NCI-H82 treated with DMSO at 0.1 percent for 48 hours (cell line): ENCODE results near the gene ADSL.
"Not testable (repeated sequence)": the region's sequence is repeated elsewhere in the genome, so short reads cannot be mapped to it uniquely, and the experiment has no call there.

Experiments used
- DNase-seq: peaks from one replicate; lab custom pipeline; 2025; ENCODE audit not compliant: unreplicated experiment; lab: John Stamatoyannopoulos, UW

Gene ADSL

DNA sequence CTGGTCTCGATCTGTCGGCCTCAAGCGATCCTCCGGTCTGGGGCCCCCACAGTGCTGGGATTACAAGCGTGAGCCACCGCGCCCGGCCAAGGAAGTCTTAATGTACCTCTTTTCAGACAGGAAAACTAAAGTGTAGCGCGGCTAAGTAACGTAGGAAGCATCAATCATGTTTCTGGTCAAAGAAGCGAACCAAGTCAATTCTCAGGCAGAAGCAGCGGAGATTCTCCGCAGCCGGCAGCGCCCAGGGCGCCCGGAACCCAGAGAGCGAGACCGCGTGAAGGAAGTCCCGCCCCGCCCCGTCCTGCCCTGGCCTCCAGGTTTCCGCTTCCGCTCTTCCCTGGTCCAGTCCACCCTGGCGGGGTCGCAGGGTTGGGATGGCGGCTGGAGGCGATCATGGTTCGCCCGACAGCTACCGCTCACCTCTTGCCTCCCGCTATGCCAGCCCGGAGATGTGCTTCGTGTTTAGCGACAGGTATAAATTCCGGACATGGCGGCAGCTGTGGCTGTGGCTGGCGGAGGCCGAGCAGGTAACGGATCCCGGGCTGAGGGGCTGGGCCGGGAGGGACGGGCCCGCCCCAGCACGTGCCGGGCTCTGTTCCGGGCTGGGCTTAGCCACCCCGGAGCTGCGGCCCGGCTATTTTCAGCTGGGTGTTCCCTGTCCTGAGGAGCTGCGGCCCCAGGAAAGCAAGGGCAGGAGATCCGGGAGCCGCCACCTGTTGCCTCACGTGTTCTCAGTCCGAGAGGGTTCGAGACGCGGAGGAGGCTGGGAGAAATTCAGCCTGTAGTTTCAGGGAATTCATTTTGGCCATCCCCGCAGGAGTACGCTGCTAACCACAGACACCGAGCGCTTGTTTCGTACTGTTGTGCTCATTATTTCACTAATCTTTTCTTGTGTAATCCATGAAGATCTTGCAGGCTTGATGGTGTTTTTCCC, at the start of gene ADSL:
Gene ADSL, plus strand, starts transcription at position 316 of the 934 bp plus-strand sequence. Its CDS starts 59 bp downstream, at position 375.
- DNase-seq = peak; percentile 63

DNA sequence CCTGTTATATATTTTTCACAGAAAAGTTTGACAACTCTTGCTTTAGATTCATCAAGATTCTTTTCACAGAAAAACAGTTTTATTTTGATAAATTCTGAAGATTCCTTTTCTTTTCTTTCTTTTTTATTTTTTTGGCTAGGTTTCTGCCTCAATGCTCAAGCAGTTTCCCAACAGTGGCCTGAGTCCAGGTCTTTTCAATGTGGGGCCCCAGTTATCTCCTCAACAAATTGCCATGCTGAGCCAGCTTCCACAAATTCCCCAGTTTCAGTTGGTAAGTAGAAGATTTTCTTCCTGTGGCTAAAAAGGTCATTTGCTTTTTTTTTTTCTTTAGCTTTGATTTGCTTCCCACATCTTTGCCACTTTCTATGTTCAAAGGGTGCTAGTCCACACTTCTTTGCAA, 46.0 kb upstream of the ADSL start:
- DNase-seq = no peak

DNA sequence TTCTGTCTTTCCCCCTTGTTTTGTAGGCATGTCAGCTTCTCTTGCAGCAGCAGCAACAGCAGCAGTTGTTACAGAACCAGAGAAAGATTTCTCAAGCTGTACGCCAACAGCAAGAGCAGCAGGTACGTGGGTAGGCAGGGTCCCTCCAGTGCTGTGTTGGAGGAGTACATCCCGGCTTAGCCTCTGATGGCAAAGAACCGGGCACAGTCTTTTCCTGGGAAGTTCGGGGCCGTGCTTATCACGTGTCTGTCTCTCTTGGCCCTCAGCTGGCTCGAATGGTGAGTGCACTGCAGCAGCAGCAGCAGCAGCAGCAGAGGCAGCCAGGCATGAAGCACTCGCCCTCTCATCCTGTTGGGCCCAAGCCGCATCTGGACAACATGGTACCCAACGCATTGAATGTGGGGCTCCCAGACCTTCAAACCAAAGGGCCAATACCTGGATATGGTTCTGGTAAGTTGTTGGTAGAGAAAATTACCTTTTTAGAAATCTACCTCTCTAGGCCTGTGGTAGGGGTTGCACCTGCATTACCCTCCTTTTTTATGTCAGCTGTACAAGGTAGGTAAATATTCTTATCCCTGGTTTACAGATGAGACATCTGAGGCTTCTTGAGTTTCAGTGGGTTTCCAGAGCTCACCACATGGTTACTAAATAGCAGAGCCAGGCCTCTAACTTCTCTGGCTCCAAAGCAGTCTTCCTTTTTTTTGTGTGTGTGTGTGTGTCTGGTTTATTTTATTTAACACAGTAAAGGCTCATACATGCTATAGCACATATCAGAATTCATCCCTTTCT, 45.2 kb upstream of the ADSL start:
- no peak for DNase-seq

DNA sequence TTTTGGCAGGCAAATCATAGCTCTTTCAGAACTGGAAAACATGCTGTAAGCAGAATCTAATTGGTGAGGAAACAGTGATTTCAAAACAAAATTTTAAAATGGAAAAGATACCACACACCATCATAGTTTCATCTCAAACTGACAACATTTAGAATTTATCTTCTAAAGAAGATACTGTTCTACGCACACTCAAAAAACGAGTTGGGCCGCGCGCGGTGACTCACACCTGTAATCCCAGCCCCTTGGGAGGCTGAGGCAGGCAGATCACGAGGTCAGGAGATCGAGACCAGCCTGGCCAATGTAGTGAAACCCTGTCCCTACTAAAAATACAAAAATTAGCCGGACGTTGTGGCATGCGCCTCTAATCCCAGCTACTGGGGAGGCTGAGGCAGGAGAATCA, 44.2 kb upstream of the ADSL start:
- no peak for DNase-seq

DNA sequence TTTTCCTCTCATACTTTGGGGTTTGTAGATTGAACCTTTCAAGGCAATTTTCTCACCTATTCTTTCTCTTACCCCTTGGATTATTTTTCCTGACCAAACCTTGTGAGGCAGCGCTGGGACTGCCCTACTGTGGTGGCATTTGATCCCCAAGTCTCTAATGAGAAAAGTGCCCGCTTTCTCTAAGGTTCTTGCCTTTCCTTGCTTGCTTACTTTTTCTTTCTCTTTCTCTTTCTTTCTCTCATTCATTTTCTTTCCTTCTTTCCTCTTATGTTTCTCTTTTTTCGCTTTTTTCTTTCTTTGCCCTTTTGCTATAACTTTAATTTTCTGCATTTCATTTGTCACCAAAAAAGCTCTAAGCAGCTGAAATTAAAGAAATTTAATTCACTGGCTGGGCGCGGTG, 40.7 kb upstream of the ADSL start:
- DNase-seq = no peak

DNA sequence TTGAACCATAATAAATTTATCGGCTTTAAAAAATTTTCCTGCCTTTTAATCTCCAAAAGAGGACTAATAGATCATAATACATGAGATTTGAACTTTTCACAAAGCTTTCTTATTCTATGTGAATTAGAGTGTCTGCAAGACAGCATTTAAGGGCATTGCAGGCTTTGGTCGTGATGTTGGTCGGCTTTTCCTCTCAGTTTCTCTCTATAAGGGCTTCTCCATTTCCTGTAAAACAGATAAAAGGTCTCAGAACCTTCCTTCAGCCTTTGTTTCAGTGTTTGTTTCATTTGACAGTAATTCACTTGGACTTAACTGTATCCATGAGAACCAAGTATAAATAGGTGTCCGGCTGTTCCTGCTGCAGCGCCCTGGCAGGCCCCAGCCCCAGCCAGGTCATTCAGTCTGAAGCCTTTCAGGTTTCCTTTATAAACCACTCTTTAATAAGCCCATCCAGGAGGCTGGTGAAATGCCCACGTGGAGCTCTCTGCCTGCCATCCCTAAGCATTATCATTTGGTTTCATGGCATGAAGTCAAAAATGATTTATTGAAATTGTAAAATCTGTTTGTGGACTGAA, 37.2 kb upstream of the ADSL start:
- no peak for DNase-seq

DNA sequence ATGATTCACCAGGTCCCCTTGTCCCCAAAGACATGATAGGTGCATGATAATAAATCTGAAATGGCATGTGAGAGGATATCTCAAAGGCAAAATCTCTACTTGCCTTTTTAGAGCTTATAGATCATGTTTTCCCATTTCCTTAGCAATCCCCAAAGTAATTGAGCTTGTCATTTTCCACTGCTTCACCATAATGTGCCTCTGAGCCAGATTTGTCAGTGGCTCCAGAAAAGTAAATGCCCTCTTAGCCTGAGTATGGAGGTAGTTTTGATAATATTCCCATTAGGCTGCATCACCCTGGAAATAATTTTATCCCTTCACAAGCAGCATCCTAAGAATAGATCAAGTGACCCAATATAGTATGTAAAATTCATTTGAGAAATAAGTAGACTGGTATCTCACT, 36.7 kb upstream of the ADSL start:
- no peak for DNase-seq

DNA sequence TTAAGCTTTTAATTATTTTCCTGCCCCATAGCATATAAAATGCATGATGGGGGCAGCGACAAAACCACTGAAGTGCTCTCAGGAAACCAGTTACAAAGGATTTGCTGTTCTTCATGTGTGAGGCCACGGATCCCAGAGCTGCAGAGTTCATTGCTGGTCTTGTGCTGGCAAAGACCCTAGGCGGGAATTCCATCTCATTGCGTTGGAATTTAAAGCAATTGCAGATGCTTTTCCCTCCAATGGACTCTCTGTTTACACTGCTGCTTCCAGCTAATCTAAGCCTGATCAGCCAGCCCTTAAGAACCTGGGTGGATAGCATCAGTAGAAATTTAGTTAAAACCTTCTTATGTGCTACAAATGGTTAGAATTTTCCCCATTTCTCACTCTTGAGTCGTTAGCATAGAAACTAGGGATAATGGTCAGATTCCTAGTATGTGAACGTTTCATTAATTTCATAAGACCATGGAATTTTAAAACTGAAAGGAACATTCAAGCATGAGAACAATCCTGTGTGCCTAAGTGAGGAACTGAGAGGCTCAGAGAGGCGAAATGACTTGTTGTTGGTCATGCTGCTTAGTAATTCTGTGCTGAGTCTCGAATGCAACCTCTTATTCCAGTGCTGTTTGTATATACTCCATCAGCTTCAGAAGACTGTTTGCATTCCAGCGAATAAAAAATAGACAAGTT, 36.1 kb upstream of the ADSL start:
- no peak for DNase-seq

DNA sequence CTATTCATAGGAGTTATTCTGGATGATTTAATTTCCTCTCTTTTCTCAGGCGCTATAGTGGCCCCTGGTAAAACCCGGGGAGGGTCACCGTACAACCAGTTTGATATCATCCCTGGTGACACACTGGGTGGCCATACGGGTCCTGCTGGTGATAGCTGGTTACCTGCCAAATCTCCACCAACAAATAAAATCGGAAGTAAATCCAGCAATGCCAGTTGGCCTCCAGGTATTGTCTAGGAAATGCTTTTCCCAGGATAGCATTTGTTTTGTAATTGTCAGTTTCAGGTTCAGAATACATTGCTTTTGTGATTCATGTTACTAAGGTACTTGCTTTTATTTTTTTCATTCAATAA, 35.6 kb upstream of the ADSL start:
- DNase-seq = no peak

DNA sequence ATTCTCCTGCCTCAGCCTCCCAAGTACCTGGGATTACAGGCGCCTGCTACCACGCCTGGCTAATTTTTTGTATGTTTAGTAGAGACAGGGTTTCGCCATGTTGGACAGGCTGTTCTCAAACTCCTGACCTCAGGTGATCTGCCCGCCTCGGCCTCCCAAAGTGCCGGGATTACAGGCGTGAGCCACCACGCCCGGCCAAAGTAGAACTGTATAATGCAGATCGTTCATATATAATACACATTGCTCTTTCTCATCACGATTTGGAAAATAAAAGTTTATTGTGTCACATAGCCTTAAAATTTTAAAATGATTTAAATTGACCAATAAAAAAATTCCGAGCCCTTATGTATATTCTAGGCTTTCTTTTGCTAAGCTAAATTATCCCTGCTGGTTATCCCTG, 34.7 kb upstream of the ADSL start:
- DNase-seq = not testable (repeated sequence)

DNA sequence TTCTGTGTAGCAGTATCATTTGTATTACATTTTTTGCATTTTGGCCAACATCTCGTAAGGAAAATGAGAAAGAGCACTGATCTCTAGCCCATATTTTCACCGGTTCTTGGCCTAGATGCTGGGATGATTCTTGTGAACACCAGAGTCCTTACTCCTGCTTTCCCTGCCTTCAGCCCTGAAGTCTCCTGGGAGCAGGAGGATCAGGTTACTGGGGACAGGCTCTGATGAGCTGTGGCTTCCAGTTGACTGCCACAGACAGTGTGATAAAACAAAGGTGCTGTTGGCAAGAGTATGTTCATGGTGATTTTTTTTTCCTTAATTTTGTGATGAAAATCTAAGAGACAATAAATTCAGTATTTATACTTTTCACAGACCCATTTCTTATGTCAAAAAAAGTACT, 34.2 kb upstream of the ADSL start:
- DNase-seq = no peak

DNA sequence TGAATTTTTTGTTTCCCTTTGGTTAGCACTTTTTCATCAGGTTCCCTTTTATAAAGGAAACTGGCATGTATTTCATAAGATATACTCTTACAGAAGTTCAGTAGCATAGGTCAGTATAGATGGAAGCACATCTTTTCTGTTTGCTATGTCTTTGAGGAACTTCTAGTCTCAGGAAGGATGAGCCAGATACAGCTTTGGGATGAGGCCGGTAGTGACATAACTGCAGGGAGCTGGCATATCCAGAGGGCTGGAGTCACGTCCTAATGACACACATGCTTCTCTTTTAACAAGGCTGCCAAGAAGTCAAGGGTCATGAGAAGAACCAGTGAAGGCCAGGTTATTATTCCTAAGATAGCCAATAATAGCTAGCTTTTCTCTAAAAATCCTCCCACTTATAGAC, 33.3 kb upstream of the ADSL start:
- DNase-seq = no peak

DNA sequence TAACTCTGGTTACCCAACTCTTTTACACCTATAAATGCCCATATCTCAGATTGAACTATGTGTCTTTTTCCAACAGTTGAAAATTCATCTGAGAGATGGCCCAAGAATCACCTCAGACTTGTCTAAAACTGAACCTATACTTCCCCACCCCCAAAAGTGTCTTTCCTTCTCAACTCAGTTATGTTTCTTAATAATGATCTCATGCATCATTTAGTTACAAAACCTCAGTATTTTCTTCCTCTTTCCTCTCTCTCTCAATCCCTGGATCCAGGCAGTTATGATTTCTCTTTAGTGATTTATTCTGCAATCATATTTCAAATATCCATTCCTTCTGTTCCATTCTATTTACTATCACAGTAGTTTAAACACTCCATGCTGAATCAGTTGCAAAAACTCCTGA, 32.3 kb upstream of the ADSL start:
- no peak for DNase-seq

DNA sequence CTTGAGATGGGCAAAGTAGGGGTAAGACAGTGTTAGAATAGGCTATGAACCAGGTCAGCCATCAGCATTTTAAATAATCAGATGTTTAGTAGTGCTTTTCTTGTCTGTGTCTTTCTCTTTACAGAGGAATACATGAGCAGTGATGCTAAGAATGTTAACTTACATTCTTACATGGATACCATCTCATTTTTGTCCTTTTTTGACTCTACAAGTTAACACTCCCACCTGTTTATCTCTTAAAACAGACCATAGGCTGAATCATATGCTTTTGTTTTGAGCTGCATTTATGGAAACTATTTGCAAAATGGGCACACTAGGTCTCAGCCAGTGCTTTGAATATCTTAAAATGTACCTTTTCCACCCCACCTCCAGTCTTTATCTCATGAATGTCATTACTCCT, 25.6 kb upstream of the ADSL start:
- DNase-seq = no peak

DNA sequence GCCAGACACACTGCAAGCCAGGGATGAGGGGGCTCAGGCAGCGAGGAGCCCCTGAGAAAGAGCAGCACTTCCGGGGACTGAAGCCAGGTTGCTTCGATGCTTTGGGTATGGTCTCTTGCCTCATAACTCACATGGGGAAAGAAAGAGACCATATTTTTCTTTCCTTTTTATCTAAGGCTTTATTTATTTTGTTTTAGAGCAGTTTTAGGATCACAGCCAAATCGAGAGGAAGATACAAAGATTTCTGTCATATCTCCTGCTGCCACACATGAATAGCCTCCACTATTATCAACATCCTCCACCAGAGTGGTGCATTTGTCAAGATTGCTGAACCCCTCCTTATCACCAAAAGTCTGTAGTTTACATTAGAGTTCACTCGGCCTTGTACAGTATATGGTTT, 24.3 kb upstream of the ADSL start:
- DNase-seq = no peak

DNA sequence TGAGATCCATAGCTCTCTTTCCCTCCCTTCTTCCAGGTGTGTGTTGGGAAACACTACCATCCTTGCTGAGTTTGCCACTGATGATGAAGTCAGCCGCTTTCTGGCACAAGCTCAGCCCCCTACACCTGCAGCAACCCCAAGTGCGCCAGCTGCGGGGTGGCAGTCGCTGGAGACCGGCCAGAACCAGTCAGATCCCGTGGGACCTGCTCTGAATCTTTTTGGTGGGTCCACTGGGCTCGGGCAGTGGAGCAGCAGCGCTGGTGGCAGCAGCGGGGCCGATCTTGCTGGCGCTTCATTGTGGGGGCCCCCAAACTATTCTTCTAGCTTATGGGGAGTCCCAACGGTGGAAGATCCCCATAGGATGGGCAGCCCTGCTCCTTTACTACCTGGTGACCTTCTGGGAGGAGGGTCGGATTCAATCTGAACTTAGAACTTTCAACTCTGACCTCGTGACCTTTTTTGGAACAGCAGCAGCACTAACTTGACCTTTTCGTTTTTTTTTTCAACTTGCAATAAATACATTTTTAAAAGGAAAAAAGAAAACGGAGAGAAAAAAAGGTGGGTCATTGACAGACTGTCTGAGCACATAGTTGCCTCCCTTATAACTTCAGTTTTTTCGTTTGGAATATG, 23.4 kb upstream of the ADSL start:
- no peak for DNase-seq

DNA sequence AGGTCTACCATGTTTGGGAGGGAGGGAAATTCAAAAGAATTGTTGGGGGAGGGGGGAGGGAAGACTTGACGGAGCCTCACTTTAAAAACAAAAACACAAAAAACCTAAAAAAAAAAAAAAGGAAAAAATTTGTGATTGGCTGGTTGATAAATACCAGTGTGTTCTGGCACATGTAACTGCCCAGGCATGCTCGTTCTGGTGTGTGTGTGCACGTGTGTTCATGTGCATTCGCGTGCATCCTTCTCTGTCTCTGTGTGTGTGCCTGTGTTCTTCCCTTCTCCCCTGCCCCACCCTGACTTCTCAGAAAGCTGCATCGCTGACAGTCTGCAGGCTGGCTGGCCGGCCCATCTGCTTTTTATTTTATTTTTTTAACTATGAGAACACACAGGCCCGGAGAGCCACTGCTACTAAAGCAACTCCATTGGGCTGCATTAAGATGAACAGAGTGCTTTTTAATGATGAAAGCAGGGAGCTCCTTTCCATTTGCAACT, 22.6 kb upstream of the ADSL start:
- no peak for DNase-seq

DNA sequence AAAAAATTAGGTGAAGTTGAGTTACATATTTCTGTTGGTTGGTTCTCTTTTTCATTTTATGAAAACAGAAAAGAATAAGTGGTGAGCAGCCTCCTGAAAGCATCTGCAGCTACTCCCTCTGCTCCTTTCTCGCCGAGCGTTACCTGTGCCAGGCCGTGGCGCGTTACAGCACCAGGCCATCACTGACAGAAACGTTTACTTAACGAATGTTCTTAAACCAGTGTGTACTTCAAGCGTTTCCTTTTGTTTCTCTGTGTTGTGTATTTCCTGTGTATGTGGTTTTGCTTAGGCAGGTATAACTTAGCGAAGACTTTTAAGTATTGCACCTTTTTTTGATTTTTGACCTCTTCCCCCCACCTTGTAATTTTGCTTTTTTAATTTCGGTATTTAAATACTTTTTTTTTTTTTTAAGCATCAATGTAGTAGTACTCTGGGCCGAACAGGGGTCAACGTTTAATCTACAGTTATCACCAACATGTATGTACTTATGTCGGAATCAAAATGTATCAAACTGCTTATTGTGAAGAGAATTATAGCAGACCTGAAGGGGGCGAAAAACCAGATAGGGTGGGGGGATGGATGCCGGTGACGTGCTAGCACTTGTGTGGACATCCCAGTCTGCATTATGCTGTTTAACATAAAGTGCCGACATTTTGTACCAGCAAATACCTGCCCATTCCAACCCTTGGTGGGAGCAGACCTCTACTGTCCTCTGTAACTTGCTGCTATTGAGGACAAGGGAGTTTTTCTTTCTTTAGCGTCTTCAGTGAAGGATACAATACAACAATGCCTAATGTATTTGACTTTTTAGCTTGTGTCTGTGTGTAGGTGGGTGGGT, 21.6 kb upstream of the ADSL start:
- no peak for DNase-seq

DNA sequence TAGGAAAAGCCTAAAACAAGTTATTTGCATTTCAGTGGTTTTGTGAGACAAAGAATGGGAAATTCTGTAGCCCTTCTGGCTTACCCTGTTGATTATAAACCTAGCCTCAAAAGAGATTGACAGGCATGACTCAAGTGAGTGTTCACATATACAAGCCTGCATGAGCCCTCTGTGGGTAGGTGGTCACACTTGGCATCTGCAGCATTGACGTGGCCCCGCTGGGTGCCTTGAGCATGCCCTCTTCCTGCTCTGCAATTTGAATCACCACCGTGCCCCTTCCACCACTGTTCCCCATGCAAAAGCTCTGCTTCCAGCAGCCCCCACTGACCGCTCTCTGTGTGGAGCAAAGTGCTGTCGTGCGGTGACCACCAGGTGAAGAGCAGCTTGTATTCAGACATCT, 21.0 kb upstream of the ADSL start:
- DNase-seq = no peak
